WTC11 (cell line): ENCODE data around the gene MINDY1. TPM values are rescaled to one million over a fixed set of nuclear protein-coding genes. Genes with fewer than 3 reads are reported as not detected.

Source experiments
- CBFB ChIP-seq: sonication (generic); formaldehyde crosslinking; IDR thresholded peaks from 2 replicates; pipeline ENCODE4 v1.8.1; 2022; ENCODE audit warnings: mild to moderate bottlenecking, low read depth, missing genetic modification reagents
- E2F1 ChIP-seq: sonication (generic); formaldehyde crosslinking; IDR thresholded peaks from 2 replicates; pipeline ENCODE4 v1.8.0; 2022; ENCODE audit warnings: mild to moderate bottlenecking, missing genetic modification reagents
- FOXP1 ChIP-seq: sonication (generic); formaldehyde crosslinking; IDR thresholded peaks from 2 replicates; pipeline ENCODE4 v1.8.0; 2022; ENCODE audit warnings: missing genetic modification reagents, mild to moderate bottlenecking, moderate library complexity, borderline replicate concordance
- GTF2I ChIP-seq: fragments of 250-450 bp; sonication (Bioruptor Pico); conservative IDR thresholded peaks from 2 replicates; pipeline ENCODE4 v1.4.0; 2021; ENCODE audit warnings: mild to moderate bottlenecking
- MYBL2 ChIP-seq: sonication (generic); formaldehyde crosslinking; IDR thresholded peaks from 2 replicates; pipeline ENCODE4 v1.8.1; 2023; ENCODE audit warnings: mild to moderate bottlenecking, moderate library complexity, missing genetic modification reagents
- NFYB ChIP-seq: sonication (generic); formaldehyde crosslinking; conservative IDR thresholded peaks from 2 replicates; pipeline ENCODE4 v1.8.0; 2022; ENCODE audit warnings: low read depth, missing genetic modification reagents
- total RNA-seq: library from RNA; stranded (reverse); gene quantifications from 3 replicates; pipeline ENCODE4 v1.2.3, GENCODE V29; 2021
- TF ChIP-seq, protein P1 (sequence below): sonication (generic); formaldehyde crosslinking; IDR thresholded peaks from 2 replicates; pipeline ENCODE4 v1.8.1; 2023; ENCODE audit warnings: mild to moderate bottlenecking, moderate library complexity, missing genetic modification reagents
- TF ChIP-seq, protein P2 (sequence below): fragments of 200-600 bp; IDR thresholded peaks from 2 replicates; pipeline ENCODE4 v1.8.0; 2022; ENCODE audit warnings: antibody characterized with exemption

Gene MINDY1
- total RNA-seq, 1 experiment from 2014 or later: 10.1 TPM

DNA sequence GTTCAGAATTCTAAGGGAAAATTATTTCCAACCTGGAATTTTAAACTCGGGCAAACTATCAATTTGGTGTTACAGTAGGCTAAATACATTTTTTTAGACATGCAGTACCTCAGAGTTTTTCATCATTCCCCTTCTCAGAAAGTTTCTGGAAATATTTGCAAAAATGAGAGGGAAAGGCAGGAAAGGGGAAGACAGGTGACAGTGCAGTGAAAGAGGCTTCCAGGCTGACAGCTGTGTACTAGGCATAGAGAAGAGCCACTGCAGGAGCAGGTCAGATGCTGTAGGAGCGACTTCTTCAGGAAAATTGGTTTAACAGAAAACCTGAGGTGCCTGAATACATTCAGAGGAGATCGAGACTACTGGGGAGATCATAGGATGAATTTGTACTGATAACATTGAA, 52.0 kb downstream of the MINDY1 start (continued):
- TF ChIP-seq, protein P1, sequence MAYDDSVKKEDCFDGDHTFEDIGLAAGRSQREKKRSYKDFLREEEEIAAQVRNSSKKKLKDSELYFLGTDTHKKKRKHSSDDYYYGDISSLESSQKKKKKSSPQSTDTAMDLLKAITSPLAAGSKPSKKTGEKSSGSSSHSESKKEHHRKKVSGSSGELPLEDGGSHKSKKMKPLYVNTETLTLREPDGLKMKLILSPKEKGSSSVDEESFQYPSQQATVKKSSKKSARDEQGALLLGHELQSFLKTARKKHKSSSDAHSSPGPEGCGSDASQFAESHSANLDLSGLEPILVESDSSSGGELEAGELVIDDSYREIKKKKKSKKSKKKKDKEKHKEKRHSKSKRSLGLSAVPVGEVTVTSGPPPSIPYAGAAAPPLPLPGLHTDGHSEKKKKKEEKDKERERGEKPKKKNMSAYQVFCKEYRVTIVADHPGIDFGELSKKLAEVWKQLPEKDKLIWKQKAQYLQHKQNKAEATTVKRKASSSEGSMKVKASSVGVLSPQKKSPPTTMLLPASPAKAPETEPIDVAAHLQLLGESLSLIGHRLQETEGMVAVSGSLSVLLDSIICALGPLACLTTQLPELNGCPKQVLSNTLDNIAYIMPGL: no peak
- TF ChIP-seq NFYB (CRISPR knock-in tag): no peak
- no peak for TF ChIP-seq FOXP1 (CRISPR knock-in tag)
- no peak for TF ChIP-seq MYBL2 (CRISPR knock-in tag)
- no peak for TF ChIP-seq GTF2I
- TF ChIP-seq CBFB: no peak
- TF ChIP-seq, protein P2, sequence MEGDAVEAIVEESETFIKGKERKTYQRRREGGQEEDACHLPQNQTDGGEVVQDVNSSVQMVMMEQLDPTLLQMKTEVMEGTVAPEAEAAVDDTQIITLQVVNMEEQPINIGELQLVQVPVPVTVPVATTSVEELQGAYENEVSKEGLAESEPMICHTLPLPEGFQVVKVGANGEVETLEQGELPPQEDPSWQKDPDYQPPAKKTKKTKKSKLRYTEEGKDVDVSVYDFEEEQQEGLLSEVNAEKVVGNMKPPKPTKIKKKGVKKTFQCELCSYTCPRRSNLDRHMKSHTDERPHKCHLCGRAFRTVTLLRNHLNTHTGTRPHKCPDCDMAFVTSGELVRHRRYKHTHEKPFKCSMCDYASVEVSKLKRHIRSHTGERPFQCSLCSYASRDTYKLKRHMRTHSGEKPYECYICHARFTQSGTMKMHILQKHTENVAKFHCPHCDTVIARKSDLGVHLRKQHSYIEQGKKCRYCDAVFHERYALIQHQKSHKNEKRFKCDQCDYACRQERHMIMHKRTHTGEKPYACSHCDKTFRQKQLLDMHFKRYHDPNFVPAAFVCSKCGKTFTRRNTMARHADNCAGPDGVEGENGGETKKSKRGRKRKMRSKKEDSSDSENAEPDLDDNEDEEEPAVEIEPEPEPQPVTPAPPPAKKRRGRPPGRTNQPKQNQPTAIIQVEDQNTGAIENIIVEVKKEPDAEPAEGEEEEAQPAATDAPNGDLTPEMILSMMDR: no peak
- TF ChIP-seq E2F1 (CRISPR knock-in tag): no peak
- TF ChIP-seq, all 79 proteins: peak for 0

Other genes with a start within 250 kb of the MINDY1 start
- gene CTSS, start 241.1 kb downstream of the MINDY1 start, total RNA-seq: 0.66 to 1.1 TPM (median 0.71 TPM) in 3 replicates
- gene CTSK, start 198.6 kb downstream of the MINDY1 start, total RNA-seq: 7.5 to 9.4 TPM (median 8.7 TPM) in 3 replicates
- gene ARNT, start 130.3 kb downstream of the MINDY1 start, total RNA-seq: 30.7 to 35.0 TPM (median 33.8 TPM) in 3 replicates
- gene CTXND2, start 119.8 kb downstream of the MINDY1 start, total RNA-seq: not detected in 3 replicates
- 48.1 to 53.1 TPM (median 48.8 TPM) in 3 replicates for gene SETDB1, start 80.5 kb downstream of the MINDY1 start, total RNA-seq
- gene CERS2, start 32.1 kb downstream of the MINDY1 start, total RNA-seq: 182 to 203 TPM (median 200 TPM) in 3 replicates
- 1.5 to 1.6 TPM (median 1.6 TPM) in 3 replicates for gene ANXA9, start 24.6 kb downstream of the MINDY1 start, total RNA-seq
- gene PRUNE1, start 1.5 kb upstream of the MINDY1 start, total RNA-seq: 24.5 to 29.6 TPM (median 28.5 TPM) in 3 replicates
- gene BNIPL, start 29.7 kb upstream of the MINDY1 start, total RNA-seq: 2.5 to 4.0 TPM (median 3.8 TPM) in 3 replicates
- gene C1orf56, start 40.8 kb upstream of the MINDY1 start, total RNA-seq: 2.9 to 5.4 TPM (median 3.6 TPM) in 3 replicates
- 72.8 to 76.3 TPM (median 75.5 TPM) in 3 replicates for gene CDC42SE1, start 52.7 kb upstream of the MINDY1 start, total RNA-seq
- 12.7 to 16.4 TPM (median 13.6 TPM) in 3 replicates for gene MLLT11, start 53.5 kb upstream of the MINDY1 start, total RNA-seq
- gene GABPB2, start 63.9 kb upstream of the MINDY1 start, total RNA-seq: 1.4 to 3.3 TPM (median 1.7 TPM) in 3 replicates
- 16.3 to 21.0 TPM (median 18.1 TPM) in 3 replicates for gene SEMA6C, start 139.7 kb upstream of the MINDY1 start, total RNA-seq
- gene TNFAIP8L2, start 149.7 kb upstream of the MINDY1 start, total RNA-seq: 0.15 TPM in 1 of 3 replicates, not detected in the others
- 6.3 to 7.8 TPM (median 6.9 TPM) in 3 replicates for gene LYSMD1, start 159.0 kb upstream of the MINDY1 start, total RNA-seq
- 35.3 to 45.3 TPM (median 35.8 TPM) in 3 replicates for gene SCNM1, start 159.2 kb upstream of the MINDY1 start, total RNA-seq
- gene TMOD4, start 169.1 kb upstream of the MINDY1 start, total RNA-seq: 0.66 to 0.82 TPM (median 0.79 TPM) in 3 replicates
- gene VPS72, start 183.3 kb upstream of the MINDY1 start, total RNA-seq: 87.2 to 103 TPM (median 97.6 TPM) in 3 replicates
- 77.8 to 84.8 TPM (median 81.3 TPM) in 3 replicates for gene PIP5K1A, start 191.7 kb upstream of the MINDY1 start, total RNA-seq
- gene PSMD4, start 247.8 kb upstream of the MINDY1 start, total RNA-seq: 184 to 202 TPM (median 186 TPM) in 3 replicates